ENCODE measurements around the gene PGM1. TPM values are rescaled to one million over a fixed set of nuclear protein-coding genes. Genes with fewer than 3 reads are reported as not detected.

The PGM1 gene
- total RNA-seq, 2 donors from 2014 or later, result 34.1 to 36.1 TPM

- DNase-seq (no peak), ATAC-seq (replicated peaks in 1 of 2) (no peak)
- Mint-ChIP-seq H3K27ac (no peak overlapping the region), H3K9me3 (peaks cover 2% of the 10 kb centered on the region in 2 donors), H3K36me3 (ENCODE audit: insufficient read depth in 2 of 2) (peaks cover 9 to 12% of the 10 kb centered on the region in 2 donors), H3K27me3 (ENCODE audit: low read depth) (no peaks in the 10 kb centered on the region), H3K4me1 (ENCODE audit: low read depth) (peaks cover 26% of the 10 kb centered on the region), H3K4me3 (no peak overlapping the region)
These were observed 72.2 kb downstream of the PGM1 start for GRCh38 chr1:63665410-63665809.

- Mint-ChIP-seq H3K4me3 (no peak overlapping the region), H3K27me3 (ENCODE audit: low read depth) (no peaks in the 10 kb centered on the region), H3K4me1 (ENCODE audit: low read depth) (peaks cover 26% of the 10 kb centered on the region), H3K27ac (no peak overlapping the region), H3K9me3 (peaks cover 2% of the 10 kb centered on the region in 2 donors), H3K36me3 (ENCODE audit: insufficient read depth in 2 of 2) (peaks cover 9 to 12% of the 10 kb centered on the region in 2 donors)
- ATAC-seq (replicated peaks in 1 of 2), result no peak
- no peak for DNase-seq
These were observed 72.6 kb downstream of the PGM1 start for GRCh38 chr1:63665824-63666223.

- Mint-ChIP-seq H3K4me3 (no peak overlapping the region), H3K27me3 (ENCODE audit: low read depth) (no peaks in the 10 kb centered on the region), H3K4me1 (ENCODE audit: low read depth) (peaks cover 14% of the 10 kb centered on the region), H3K27ac (no peak overlapping the region), H3K36me3 (ENCODE audit: insufficient read depth in 2 of 2) (peaks cover 6 to 8% of the 10 kb centered on the region in 2 donors), H3K9me3 (peaks cover 2% of the 10 kb centered on the region in 2 donors)
- ATAC-seq (replicated peaks in 1 of 2), result peak; percentile 72 to 80
- no peak for DNase-seq
These were observed 75.1 kb downstream of the PGM1 start for GRCh38 chr1:63668298-63668697.

GRCh38 chr1:63669151-63669961, 76.1 kb downstream of the PGM1 start:
- Mint-ChIP-seq H3K36me3 (ENCODE audit: insufficient read depth in 2 of 2) (peaks cover 4 to 7% of the 10 kb centered on the region in 2 donors), H3K4me1 (ENCODE audit: low read depth) (peaks cover 16% of the 10 kb centered on the region), H3K27ac (no peak overlapping the region), H3K4me3 (no peak overlapping the region), H3K9me3 (peaks cover 2% of the 10 kb centered on the region in 2 donors), H3K27me3 (ENCODE audit: low read depth) (no peaks in the 10 kb centered on the region)
- no peak for ATAC-seq (replicated peaks in 1 of 2)
- DNase-seq, result no peak

- peaks cover 0 to 2% of the 10 kb centered on the region in 2 donors for H3K9me3 Mint-ChIP-seq
- H3K4me3 Mint-ChIP-seq, result no peak overlapping the region
- peaks cover 4 to 7% of the 10 kb centered on the region in 2 donors for H3K36me3 Mint-ChIP-seq (ENCODE audit: insufficient read depth in 2 of 2)
- DNase-seq (no peak), ATAC-seq (replicated peaks in 1 of 2) (no peak)
- no peak overlapping the region for H3K27ac Mint-ChIP-seq
- peaks cover 18% of the 10 kb centered on the region for H3K4me1 Mint-ChIP-seq (ENCODE audit: low read depth)
- no peaks in the 10 kb centered on the region for H3K27me3 Mint-ChIP-seq (ENCODE audit: low read depth)
These were observed 77.0 kb downstream of the PGM1 start for GRCh38 chr1:63670164-63670563.

- Mint-ChIP-seq H3K27ac (no peak overlapping the region), H3K4me3 (no peak overlapping the region), H3K9me3 (no peaks in the 10 kb centered on the region), H3K36me3 (ENCODE audit: insufficient read depth in 2 of 2) (no peaks in the 10 kb centered on the region), H3K27me3 (ENCODE audit: low read depth) (no peaks in the 10 kb centered on the region), H3K4me1 (ENCODE audit: low read depth) (peaks cover 18% of the 10 kb centered on the region)
- ATAC-seq (replicated peaks in 1 of 2) (no peak), DNase-seq (no peak)
These were observed 78.3 kb downstream of the PGM1 start for GRCh38 chr1:63671514-63671913.

GRCh38 chr1:63674238-63674864, 81.1 kb downstream of the PGM1 start:
- Mint-ChIP-seq H3K27ac (no peak overlapping the region), H3K9me3 (peaks cover 0 to 2% of the 10 kb centered on the region in 2 donors), H3K4me1 (ENCODE audit: low read depth) (peaks cover 6% of the 10 kb centered on the region), H3K27me3 (ENCODE audit: low read depth) (no peaks in the 10 kb centered on the region), H3K4me3 (no peak overlapping the region), H3K36me3 (ENCODE audit: insufficient read depth in 2 of 2) (no peaks in the 10 kb centered on the region)
- DNase-seq (no peak), ATAC-seq (replicated peaks in 1 of 2) (peak; percentile 51 to 61)

GRCh38 chr1:63674865-63675419, 81.7 kb downstream of the PGM1 start:
- H3K4me1 Mint-ChIP-seq (ENCODE audit: low read depth), result peaks cover 6% of the 10 kb centered on the region
- no peak overlapping the region for H3K27ac Mint-ChIP-seq
- H3K36me3 Mint-ChIP-seq (ENCODE audit: insufficient read depth in 2 of 2), result peaks cover 0 to 2% of the 10 kb centered on the region in 2 donors
- H3K9me3 Mint-ChIP-seq, result peaks cover 0 to 6% of the 10 kb centered on the region in 2 donors
- no peak overlapping the region for H3K4me3 Mint-ChIP-seq
- no peak for ATAC-seq (replicated peaks in 1 of 2)
- no peaks in the 10 kb centered on the region for H3K27me3 Mint-ChIP-seq (ENCODE audit: low read depth)
- DNase-seq, result no peak

GRCh38 chr1:63675420-63675931, 82.3 kb downstream of the PGM1 start:
- Mint-ChIP-seq H3K27ac (no peak overlapping the region), H3K9me3 (peaks cover 0 to 6% of the 10 kb centered on the region in 2 donors), H3K4me1 (ENCODE audit: low read depth) (peaks cover 6% of the 10 kb centered on the region), H3K36me3 (ENCODE audit: insufficient read depth in 2 of 2) (peaks cover 0 to 3% of the 10 kb centered on the region in 2 donors), H3K27me3 (ENCODE audit: low read depth) (no peaks in the 10 kb centered on the region), H3K4me3 (no peak overlapping the region)
- DNase-seq (no peak), ATAC-seq (replicated peaks in 1 of 2) (no peak)

GRCh38 chr1:63677497-63677896, 84.3 kb downstream of the PGM1 start:
- peaks cover 6% of the 10 kb centered on the region for H3K4me1 Mint-ChIP-seq (ENCODE audit: low read depth)
- no peak for ATAC-seq (replicated peaks in 1 of 2)

GRCh38 chr1:63678200-63678599, 85.0 kb downstream of the PGM1 start:
- DNase-seq, result no peak
- Mint-ChIP-seq H3K4me1 (ENCODE audit: low read depth) (peaks cover 6% of the 10 kb centered on the region), H3K9me3 (peaks cover 0 to 6% of the 10 kb centered on the region in 2 donors)

More at GRCh38 chr1:63677497-63677896, 84.3 kb downstream of the PGM1 start:
- no peak for DNase-seq
- H3K4me3 Mint-ChIP-seq, result no peak overlapping the region
- peaks cover 0 to 3% of the 10 kb centered on the region in 2 donors for H3K36me3 Mint-ChIP-seq (ENCODE audit: insufficient read depth in 2 of 2)
- peaks cover 0 to 6% of the 10 kb centered on the region in 2 donors for H3K9me3 Mint-ChIP-seq
- H3K27me3 Mint-ChIP-seq (ENCODE audit: low read depth), result no peaks in the 10 kb centered on the region
- H3K27ac Mint-ChIP-seq, result no peak overlapping the region

GRCh38 chr1:63679076-63679475, 85.9 kb downstream of the PGM1 start:
- DNase-seq (no peak), ATAC-seq (replicated peaks in 1 of 2) (no peak)
- no peak overlapping the region for H3K4me3 Mint-ChIP-seq
- no peaks in the 10 kb centered on the region for H3K27me3 Mint-ChIP-seq (ENCODE audit: low read depth)
- peaks cover 5% of the 10 kb centered on the region for H3K4me1 Mint-ChIP-seq (ENCODE audit: low read depth)
- H3K27ac Mint-ChIP-seq, result no peak overlapping the region
- H3K9me3 Mint-ChIP-seq, result peaks cover 0 to 6% of the 10 kb centered on the region in 2 donors
- H3K36me3 Mint-ChIP-seq (ENCODE audit: insufficient read depth in 2 of 2), result peaks cover 0 to 3% of the 10 kb centered on the region in 2 donors

More at GRCh38 chr1:63678200-63678599, 85.0 kb downstream of the PGM1 start:
- Mint-ChIP-seq H3K4me3 (no peak overlapping the region), H3K27ac (no peak overlapping the region), H3K27me3 (ENCODE audit: low read depth) (no peaks in the 10 kb centered on the region), H3K36me3 (ENCODE audit: insufficient read depth in 2 of 2) (peaks cover 0 to 3% of the 10 kb centered on the region in 2 donors)
- no peak for ATAC-seq (replicated peaks in 1 of 2)

GRCh38 chr1:63679589-63679988, 86.4 kb downstream of the PGM1 start:
- no peak for DNase-seq
- peaks cover 0 to 3% of the 10 kb centered on the region in 2 donors for H3K36me3 Mint-ChIP-seq (ENCODE audit: insufficient read depth in 2 of 2)
- H3K4me1 Mint-ChIP-seq (ENCODE audit: low read depth), result no peaks in the 10 kb centered on the region
- peaks cover 0 to 6% of the 10 kb centered on the region in 2 donors for H3K9me3 Mint-ChIP-seq
- H3K27ac Mint-ChIP-seq, result no peak overlapping the region
- H3K27me3 Mint-ChIP-seq (ENCODE audit: low read depth), result no peaks in the 10 kb centered on the region
- no peak overlapping the region for H3K4me3 Mint-ChIP-seq
- no peak for ATAC-seq (replicated peaks in 1 of 2)

Data from activated T-cell treated with anti-CD3 and anti-CD28 coated beads, Interleukin-2, amount 50 U/mL, for 72 hours (primary cell).